Measurements from ENCODE around the gene IL17RA.

Gene IL17RA

DNA sequence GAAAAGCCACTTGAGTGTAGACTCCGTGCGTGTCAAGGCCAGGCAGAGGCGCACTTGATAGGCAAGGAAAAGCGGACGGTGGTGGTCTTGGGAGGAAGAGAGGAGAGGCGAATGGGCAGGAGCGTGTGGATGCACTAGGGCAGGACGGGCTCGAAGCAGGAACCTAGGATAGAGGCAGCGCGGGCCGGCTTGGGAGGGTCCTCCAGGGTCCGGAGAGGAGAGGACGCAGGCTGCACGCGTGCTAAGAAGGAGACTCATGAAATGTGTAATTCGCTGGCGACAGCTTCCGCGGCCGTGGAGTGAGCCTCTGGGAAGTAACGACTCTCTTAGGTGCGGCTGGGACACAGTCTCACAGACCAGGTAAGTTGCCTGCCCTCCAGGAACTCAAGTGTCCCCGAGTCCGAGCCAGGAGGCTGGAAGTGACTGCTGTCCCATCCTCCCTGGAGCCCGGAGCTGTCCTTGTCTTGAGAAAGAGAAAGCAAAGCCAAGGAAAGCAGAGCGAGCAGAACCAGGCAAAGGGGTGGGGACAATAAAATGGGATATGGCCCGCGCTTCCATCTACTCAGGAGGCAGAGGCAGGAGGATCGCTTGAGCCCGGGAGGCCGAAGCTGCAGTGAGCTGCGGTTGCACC is 874 bp upstream of the IL17RA start:
- no peak for DNase-seq (ENCODE audit: low read depth, low spot score)

DNA sequence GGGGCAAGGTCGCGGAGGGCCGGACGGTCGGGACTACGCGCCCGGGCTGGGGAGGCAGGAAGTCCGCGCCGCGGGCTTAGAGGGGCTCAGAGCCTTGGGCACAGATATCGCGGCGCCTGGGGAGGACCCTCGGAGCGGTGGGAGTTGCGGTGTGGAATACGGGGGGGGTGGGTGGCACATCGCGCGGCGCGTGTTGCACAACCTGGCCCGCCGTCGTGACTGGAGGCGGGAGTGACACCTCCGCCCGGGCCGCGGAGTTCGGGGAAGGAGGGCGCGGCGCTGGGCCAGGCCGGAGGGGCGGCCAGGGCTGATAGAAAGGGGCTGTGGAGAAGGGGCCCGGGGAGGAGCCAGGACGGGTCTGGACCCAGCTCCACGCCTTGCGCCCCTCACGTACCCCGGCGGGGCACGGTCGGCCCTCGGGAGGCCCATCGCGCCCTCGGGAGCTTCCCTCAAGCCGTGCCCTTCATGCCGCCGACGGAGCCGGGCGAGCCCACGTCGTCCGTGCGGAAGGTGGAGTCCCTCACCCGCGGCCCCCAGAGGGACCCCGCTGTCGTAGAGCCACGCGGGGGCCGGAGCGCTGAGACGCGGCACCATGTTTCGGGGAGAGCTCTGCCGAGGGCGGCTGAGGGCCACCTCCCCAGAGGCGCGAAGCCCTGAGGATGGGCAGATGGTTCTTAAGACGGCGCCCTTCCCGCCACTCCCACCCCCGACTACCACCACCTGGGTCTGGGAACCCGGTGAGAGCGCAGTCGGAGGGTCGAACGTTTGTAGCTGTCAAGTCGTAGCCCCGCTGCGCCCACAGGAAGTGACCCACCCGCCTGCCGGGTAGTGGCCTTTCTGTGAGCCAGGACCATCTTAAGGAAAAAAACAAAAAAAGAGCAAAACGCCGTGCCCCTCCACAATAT is 729 bp downstream of the IL17RA start:
- DNase-seq (ENCODE audit: low read depth, low spot score), result no peak

DNA sequence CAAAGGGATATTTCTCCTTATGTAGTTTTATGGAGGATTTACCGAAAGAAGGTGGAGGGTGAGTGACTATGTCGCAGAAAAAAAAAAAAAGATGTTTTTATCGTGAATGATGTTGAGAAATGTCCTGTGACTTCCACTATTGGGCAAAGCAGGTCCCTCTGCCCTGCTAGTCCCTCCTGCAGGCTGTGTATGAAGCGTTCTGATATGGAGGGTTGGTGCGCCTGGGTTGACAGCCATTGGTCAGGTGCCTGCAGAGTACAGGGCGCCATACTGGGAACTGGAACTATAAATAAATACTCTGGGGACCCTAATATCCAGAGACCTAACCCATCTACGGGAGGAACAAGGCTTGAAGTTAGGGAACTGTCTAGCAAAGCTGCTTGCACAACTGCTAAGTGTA is 1.5 kb downstream of the IL17RA start:
- DNase-seq (ENCODE audit: low read depth, low spot score), result no peak

DNA sequence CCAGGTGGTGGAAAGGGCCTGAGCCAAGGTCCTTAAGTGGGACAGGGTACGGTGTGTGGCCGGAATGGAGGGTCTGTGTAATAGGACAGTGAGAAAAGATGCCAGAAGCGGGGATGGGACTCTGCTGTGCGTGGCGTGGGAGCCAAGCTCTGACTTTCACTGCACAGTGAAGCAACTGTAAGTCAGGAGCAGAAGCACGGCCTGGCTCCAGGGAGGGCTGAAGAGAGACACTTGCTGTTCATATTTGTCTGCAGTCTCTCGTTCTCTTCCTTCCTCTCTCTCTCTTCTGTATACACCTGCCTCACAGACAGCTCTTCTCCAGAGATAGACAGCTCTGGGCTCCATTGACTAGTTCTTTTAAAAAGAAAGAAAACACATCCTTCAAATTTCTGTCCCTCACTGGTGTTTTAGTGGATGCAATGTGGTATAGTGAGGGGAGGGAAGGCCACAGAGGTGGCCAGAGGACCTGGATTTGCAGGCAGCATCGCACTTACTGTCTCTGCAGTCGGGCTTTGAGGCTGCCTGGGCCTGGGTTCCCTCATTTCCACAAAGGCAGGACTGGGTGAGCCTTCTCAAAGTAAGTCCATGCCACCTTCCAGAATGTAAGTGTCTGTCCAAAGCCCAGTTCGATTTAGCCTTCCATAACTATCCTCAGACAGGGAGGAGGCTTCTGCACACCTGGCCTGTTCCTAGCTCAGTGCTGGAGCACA is 2.1 kb downstream of the IL17RA start:
- no peak for DNase-seq (ENCODE audit: low read depth, low spot score)

DNA sequence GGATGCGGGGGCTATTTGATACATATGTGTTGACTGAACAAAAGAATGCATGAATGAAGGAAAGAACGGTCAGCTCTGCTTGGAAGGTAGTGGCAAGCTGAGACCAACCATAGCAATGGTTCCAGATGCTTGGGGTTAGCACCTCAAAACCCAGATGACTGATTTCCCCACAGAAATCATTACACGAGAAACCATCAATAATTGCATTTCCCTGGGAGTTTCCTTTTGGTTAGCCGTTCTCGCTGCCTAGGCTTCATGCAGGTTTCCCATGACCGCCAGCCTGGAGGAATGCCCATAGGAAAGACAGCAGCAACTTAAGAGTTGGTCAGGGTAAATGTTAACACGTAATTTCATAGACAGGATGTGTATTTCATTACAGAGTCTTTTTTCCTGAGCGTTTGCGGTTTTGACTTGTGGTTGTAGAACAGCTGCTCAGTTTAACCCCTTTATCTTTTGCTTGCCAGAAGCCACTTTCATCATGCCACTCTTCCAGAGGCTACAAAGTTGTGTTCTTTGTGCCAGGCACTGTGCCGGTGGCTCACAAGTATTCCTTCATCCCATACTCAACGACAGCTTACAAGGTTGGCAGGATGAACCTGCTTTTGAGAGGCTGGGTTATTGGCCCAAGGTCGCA is 2.8 kb downstream of the IL17RA start:
- no peak for DNase-seq (ENCODE audit: low read depth, low spot score)

DNA sequence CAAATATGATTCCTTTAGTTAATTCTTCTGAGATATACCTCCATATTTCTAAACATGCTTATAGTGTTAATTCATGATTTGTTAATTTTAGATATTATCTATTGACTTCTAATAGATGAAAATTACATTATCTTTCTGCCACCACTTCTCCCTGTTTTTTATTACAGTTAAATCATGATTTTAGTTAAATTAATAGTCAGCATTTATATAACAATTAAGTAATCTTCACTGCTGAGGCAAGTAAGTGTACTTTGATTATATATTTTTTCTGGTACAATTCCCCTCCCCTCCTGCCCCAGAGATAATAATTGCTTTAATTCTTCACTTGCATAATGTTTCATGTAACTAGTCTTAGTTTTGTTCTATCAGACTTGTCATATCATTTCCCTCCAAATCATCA is 5.8 kb downstream of the IL17RA start:
- DNase-seq (ENCODE audit: low read depth, low spot score), result no peak

DNA sequence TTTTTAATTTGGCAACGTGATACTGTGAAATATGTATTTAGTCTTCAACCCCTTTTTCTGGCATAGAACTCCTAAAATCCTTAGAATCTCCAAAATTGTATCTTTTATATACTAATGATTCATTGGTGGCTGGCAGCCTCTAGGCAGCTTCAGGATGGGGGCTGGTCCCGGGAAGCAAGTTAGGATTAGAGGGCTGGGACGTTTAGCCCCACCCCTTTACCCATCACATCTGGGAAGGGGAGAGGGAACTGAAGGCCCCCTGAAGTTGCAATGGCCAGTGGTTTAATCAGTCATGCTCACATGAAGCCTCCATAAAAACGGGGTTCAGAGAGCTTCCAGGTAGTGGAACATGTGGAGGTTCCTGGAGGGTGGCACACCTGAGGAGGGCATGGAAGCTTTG is 7.1 kb downstream of the IL17RA start:
- no peak for DNase-seq (ENCODE audit: low read depth, low spot score)

DNA sequence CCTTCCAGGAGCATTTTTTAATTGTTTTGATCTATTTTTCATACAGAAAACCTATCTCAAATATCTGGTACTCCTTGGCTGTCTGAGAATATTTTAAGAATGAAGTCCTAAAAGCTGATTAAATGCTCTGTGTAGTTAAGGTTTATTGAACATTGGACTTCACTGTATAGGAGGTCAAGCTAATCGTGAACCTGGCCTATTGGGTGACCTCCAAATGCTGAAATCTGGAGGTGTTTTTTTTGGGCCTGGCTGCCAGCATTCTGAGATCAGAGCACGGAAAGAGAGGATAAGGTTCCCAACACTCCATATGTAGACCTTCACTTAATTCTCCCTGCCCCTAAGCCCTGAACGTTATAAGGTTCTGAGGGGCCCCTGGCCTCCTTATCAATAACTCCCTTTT is 8.3 kb downstream of the IL17RA start:
- no peak for DNase-seq (ENCODE audit: low read depth, low spot score)

DNA sequence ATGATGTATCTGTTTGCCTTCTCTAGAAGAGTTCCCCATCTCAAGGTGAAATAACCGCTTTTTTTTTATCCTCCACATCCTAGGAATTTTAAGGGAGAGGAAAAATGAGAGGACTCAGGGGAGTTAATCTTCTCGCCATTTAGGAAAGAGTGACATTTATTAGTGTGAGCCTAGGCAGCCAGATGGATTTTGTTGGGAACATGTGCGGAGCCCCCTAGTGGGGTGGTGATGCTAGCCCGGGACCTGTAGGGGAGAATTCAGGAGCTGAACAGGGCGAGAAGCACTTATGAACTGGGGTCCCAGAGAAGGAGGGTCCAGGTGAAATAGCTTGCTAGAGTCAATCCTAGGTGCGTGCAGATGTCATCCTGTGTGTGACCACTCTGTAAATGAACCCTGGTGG is 10.7 kb downstream of the IL17RA start:
- no peak for DNase-seq (ENCODE audit: low read depth, low spot score)

DNA sequence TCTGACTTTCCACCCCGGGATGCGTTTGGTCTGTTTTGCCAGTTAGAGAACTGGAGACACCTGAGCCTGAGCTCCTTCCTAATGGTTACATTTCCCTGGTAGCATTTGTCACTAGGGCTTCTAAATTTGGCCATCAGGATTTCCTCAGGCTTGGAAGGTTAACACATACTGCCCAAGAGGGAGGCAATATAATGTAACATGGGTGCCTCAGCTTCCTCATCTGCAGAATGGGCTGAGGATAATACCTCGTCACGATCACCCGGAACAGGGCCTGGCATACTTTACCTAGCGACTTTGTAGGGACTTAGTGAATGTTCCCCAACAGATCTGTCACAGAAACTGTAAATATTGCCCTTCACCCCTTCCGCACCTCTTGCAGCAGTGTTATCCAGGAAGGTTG is 11.3 kb downstream of the IL17RA start:
- no peak for DNase-seq (ENCODE audit: low read depth, low spot score)

DNA sequence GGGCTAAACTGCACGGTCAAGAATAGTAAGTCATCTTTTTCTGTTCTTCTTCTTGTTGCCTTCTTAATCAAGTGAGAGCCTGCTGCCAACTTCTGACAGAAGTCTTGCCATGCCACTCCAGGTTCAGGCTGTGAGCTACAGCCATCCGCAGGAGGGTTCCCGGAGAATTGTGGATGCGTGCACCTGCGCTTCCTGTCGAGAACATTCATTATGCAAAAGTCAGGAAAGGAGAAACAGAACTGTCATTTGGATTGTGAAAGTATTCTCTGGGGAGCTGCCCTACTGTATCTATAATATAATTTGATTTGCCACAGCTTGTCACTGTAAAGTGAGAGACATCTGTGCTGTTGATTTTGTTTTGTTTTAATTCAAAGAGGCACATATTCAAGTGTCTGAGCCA is 12.3 kb downstream of the IL17RA start:
- DNase-seq (ENCODE audit: low read depth, low spot score), result no peak

DNA sequence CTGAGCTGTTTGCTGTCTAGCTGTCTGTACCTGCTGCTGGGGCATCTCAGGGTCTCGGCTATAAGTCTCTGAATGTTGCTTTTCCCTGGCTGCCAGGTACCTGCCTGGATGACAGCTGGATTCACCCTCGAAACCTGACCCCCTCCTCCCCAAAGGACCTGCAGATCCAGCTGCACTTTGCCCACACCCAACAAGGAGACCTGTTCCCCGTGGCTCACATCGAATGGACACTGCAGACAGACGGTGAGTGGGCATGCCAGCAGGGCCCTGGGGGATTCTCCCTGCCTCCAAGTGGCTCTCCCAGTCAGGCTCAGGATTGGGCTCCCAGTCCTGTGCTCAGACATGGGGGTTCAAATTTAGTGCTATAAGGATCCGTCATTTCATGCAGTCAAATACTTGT is 12.9 kb downstream of the IL17RA start:
- DNase-seq (ENCODE audit: low read depth, low spot score), result no peak

DNA sequence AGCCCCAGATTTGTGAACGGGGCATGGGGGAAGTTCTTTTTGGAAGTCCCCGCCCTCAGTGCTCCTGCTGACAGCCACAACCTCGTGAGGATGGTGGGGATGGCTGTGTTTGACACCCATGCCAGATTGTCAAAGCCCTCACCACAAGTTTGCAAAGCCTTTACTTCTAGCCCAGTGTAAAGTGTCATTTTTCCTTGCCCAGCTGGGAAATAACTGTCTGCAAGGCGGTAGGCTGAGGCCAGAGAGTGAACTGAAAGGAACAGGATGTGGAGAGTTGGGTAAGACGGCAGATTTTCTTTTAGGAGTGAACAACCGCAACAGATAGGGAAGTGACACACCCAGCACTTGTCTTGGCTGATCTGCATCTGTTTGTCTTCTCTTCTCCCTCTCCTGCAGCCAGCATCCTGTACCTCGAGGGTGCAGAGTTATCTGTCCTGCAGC is 13.6 kb downstream of the IL17RA start:
- DNase-seq (ENCODE audit: low read depth, low spot score), result no peak

DNA sequence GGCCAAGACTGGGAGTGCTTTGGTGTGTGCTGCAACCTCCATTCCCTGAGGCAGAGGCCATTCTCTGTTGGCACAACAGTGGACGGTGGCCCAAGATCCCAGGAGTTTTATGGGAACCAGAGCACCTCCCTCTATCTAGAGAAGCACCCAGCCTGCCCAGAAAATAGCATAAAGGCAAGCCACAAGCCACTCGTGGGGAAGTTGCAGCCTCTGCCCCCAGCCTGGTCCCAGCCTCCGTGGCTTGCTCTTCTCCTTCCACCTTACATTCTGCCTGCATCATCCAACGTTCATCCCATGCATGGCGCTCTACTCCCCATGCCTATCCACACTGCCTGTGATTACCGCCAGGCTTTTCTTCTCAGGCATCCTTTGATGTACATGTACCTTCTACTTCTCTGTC is 15.8 kb downstream of the IL17RA start:
- no peak for DNase-seq (ENCODE audit: low read depth, low spot score)

DNA sequence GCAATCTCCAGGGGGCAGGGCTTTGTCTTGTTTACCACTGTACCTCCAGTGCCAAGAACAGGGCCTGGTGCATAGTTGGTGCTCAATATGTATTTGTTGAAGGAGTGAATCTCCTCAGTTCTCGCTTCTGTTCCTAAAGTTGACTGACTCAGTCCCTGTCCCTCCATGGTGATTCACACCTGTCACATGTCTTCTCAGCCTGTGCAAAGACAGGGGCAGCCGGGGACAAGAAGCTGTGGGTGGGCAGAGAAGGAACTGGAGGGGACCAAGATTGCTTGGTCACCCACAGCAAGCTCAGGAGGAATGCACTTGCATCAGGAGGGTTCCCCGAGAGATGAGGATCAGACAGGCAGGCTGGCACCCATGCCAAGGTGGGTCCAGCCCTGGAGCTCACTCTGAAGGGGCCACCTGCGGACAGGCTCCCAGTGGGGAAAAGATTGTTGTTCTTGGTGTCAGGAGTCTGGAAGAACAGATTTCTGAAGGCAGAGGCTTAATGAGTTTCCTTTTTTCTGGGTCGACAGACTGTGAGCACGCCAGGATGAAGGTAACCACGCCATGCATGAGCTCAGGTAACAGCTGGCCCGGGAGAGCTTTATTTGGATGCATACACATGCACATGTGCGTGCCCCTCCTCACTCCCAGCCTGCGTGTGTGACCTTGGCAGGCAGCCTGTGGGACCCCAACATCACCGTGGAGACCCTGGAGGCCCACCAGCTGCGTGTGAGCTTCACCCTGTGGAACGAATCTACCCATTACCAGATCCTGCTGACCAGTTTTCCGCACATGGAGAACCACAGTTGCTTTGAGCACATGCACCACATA is 16.9 kb downstream of the IL17RA start:
- DNase-seq (ENCODE audit: low read depth, low spot score), result no peak

DNA sequence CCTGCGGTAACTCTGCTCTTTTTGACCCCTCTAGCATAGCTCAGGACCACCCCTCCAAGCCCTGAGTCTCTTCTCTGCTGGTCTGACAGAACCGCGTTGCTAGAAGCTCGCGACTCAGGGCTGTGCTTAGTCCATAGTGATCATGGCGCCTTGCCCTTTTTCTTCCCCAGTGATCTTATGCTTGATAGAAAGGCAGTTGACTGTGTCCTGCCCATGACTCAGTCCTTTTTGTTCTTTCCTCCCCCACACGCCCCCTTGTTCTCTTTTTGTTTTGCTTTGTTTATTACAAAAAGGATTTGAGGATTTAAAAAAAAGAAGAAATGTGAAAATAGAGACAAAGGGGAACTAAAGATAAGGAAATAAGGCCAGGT is 17.5 kb downstream of the IL17RA start:
- DNase-seq (ENCODE audit: low read depth, low spot score), result no peak

DNA sequence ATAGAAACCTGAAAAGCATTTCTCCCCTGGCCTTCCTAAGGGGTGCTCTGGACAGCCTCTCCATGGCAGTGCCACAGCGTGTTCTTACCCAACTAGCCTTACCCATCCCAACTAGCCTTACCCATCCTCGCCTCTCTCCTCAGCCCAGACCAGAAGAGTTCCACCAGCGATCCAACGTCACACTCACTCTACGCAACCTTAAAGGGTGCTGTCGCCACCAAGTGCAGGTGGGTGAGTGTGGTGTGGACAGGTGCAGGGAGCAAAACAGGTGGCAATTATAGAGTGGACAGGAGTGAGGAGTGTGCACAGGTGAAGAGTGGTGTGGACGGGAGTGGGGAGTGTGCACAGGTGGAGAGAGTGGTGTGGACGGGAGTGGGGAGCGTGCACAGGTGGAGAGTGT is 18.6 kb downstream of the IL17RA start:
- DNase-seq (ENCODE audit: low read depth, low spot score), result no peak

DNA sequence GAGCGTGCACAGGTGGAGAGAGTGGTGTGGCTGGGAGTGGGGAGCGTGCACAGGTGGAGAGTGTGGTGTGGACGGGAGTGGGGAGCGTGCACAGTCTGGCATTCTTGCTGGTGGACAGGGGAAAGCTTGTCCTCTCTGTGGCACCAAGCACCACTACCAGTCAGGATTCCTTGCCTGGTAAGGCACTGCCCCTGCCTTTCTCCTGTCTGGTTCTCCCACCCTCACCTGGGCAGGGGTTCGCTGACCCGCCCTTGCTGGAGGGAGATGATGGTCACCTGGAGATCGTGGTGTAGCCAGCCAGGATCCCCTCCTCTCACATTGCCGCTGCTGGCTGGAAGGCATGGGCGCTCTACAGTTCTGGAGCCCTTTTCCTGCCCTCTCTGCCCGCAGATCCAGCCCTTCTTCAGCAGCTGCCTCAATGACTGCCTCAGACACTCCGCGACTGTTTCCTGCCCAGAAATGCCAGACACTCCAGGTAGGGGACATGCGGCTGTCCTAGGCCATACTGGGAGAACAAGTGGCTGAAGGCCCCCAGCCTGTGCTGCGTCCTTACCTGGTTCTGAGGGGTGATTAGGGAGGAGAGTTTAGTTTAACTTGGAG is 19.6 kb downstream of the IL17RA start:
- no peak for DNase-seq (ENCODE audit: low read depth, low spot score)

DNA sequence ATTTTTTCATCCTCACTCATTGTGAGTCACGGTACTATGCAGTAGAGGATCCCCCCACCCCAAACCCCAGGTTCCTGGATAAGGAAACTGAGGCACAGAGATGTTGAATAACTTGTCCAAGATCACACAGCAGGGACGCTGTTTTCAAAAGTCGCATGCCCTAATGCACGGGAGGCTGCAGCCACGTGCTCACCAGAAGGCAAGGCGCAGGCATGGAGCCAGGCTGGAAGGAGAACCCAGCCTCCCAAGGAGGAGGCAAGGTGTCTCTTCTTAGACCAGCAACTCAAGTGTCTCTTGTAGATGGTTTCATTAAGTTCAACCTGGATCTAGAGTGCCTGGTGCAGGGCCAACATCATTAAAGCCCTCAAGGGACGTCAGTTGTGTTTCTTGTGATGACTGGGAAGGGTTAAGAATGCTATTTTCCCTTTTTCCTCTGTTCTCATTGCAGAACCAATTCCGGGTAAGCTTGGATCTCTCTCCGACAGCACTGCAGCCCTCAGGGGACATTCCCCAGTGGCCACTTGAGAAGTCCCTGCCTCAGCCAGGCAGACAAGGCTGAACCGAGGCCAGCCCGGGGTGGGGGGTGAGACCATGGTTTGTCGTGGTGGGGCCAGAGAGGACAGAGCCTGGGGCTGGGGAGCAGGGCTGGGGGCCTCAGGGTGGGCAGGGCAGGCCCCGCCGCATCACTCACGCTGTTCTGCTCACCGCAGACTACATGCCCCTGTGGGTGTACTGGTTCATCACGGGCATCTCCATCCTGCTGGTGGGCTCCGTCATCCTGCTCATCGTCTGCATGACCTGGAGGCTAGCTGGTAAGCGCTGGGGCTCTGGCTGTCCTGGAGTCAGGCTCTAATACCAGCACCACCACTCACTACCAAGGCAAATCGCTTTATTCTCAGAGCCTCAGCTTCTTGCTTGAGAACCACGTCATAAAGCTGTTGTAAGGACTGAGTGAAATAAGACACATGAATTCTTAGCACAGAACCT is 20.6 kb downstream of the IL17RA start:
- no peak for DNase-seq (ENCODE audit: low read depth, low spot score)
